Inflammatory macrophage treated with lipopolysaccharide for 1 hour (primary cell): Measurements from ENCODE around the gene LTBP2.

Experiments used
- DNase-seq, 2 donors: peaks; one replicate each; pipeline ENCODE4 v3.0.0-alpha.2; 2020 to 2022

The LTBP2 gene

GRCh38 chr14:74587363-74587707 lies 24.7 kb downstream of the LTBP2 start:
- no peak for DNase-seq

- DNase-seq: no peak
Measured at GRCh38 chr14:74586681-74587362, 25.2 kb downstream of the LTBP2 start.

GRCh38 chr14:74585406-74586335 lies 26.4 kb downstream of the LTBP2 start:
- DNase-seq: no peak

GRCh38 chr14:74584951-74585350 lies 27.1 kb downstream of the LTBP2 start:
- DNase-seq: no peak

- no peak for DNase-seq
Measured at GRCh38 chr14:74583689-74584434, 28.2 kb downstream of the LTBP2 start.

- DNase-seq: no peak
Measured at GRCh38 chr14:74582910-74583581, 29.0 kb downstream of the LTBP2 start.

GRCh38 chr14:74580275-74580672 lies 31.8 kb downstream of the LTBP2 start:
- no peak for DNase-seq

- DNase-seq: peak in 1 of 2 donors; percentile 18
Measured at GRCh38 chr14:74579447-74580274, 32.4 kb downstream of the LTBP2 start.

- DNase-seq: no peak
Measured at GRCh38 chr14:74578479-74578878, 33.6 kb downstream of the LTBP2 start.

GRCh38 chr14:74577948-74578275 lies 34.1 kb downstream of the LTBP2 start:
- no peak for DNase-seq

GRCh38 chr14:74577247-74577947 lies 34.6 kb downstream of the LTBP2 start:
- no peak for DNase-seq

- no peak for DNase-seq
Measured at GRCh38 chr14:74575936-74576335, 36.1 kb downstream of the LTBP2 start.

GRCh38 chr14:74575507-74575906 lies 36.5 kb downstream of the LTBP2 start:
- no peak for DNase-seq

GRCh38 chr14:74574706-74575105 lies 37.3 kb downstream of the LTBP2 start:
- no peak for DNase-seq

- no peak for DNase-seq
Measured at GRCh38 chr14:74574090-74574433, 38.0 kb downstream of the LTBP2 start.

- DNase-seq: no peak
Measured at GRCh38 chr14:74573421-74574089, 38.5 kb downstream of the LTBP2 start.

GRCh38 chr14:74572726-74573301 lies 39.2 kb downstream of the LTBP2 start:
- peak in 1 of 2 donors; percentile 27 for DNase-seq

- DNase-seq: peak; percentile 88 to 94
Measured at GRCh38 chr14:74571901-74572725, 39.9 kb downstream of the LTBP2 start.

- DNase-seq: peak in 1 of 2 donors; percentile 33
Measured at GRCh38 chr14:74571441-74571841, 40.6 kb downstream of the LTBP2 start.

GRCh38 chr14:74570696-74571095 lies 41.3 kb downstream of the LTBP2 start:
- no peak for DNase-seq
